ENCODE measurements around the gene DNALI1. TPM values are rescaled to one million over a fixed set of nuclear protein-coding genes. Genes with fewer than 3 reads are reported as not detected.

Gene DNALI1
- total RNA-seq, 3 donors from 2014 or later = 4.6 to 29.4 (median 20.6) TPM

DNA sequence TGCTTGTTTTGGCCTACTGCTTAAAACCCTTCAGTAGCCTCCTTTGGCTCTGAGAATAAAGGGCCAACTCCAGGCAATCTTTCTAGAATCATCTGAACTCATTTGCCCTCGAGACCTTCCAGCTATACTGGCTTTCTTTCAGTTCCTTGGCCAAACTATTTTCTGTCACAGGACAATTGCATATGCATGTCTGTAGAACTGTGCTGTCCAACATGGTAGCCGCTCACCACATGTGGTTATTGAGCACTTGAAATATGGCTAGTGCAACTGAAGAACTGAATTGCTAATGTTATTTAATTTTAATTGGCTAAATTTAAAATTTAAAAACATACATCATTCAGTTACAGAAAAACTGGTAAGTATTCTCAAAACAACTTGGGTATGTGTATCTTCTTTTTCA is 53.3 kb downstream of the DNALI1 start:
- Histone ChIP-seq H3K4me3 (no peak overlapping the region), H3K27ac (no peak overlapping the region), H3K27me3 (no peaks in the 10 kb centered on the region), H3K36me3 (no peaks in the 10 kb centered on the region), H3K4me1 (no peaks in the 10 kb centered on the region), H3K9me3 (no peaks in the 10 kb centered on the region)
- no peak for DNase-seq (ENCODE audit: low spot score in 2 of 2)
- TF ChIP-seq POLR2AphosphoS5 (IDR thresholded peaks at IDR 0.05) (no peak), POLR2A (IDR thresholded peaks at IDR 0.05) (no peak)
- TF ChIP-seq, protein P1, sequence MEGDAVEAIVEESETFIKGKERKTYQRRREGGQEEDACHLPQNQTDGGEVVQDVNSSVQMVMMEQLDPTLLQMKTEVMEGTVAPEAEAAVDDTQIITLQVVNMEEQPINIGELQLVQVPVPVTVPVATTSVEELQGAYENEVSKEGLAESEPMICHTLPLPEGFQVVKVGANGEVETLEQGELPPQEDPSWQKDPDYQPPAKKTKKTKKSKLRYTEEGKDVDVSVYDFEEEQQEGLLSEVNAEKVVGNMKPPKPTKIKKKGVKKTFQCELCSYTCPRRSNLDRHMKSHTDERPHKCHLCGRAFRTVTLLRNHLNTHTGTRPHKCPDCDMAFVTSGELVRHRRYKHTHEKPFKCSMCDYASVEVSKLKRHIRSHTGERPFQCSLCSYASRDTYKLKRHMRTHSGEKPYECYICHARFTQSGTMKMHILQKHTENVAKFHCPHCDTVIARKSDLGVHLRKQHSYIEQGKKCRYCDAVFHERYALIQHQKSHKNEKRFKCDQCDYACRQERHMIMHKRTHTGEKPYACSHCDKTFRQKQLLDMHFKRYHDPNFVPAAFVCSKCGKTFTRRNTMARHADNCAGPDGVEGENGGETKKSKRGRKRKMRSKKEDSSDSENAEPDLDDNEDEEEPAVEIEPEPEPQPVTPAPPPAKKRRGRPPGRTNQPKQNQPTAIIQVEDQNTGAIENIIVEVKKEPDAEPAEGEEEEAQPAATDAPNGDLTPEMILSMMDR (IDR thresholded peaks at IDR 0.05) = no peak
- intact Hi-C loops (cut with DNase I; ENCODE audit: low total_unique reads) = no loop called here

DNA sequence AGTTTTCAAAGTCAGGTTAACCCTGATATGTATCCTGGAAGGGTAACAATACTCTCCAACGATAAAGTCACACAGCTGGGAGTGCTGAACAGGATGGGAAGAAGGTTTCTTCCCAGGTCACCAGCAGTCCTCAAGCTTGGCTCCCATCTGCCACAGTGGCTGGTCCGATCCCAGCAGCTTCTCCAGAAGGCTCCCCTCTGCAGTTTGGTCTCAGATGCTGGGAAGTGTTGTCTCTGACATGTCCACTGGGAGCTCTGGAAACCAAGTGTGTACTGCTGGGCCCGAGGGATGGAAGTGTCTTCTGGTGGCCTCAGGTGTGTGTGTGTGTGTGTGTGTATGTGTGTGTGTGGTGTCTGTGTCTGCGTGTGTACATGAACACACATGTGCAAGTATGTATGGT is 55.4 kb downstream of the DNALI1 start:
- TF ChIP-seq POLR2A (IDR thresholded peaks at IDR 0.05) = no peak
- TF ChIP-seq, protein P1 (IDR thresholded peaks at IDR 0.05) = no peak
- no peak for TF ChIP-seq POLR2AphosphoS5 (IDR thresholded peaks at IDR 0.05)
- DNase-seq (ENCODE audit: low spot score in 2 of 2) = no peak
- intact Hi-C loops (cut with DNase I; ENCODE audit: low total_unique reads) = no loop called here
- Histone ChIP-seq H3K4me3 (no peak overlapping the region), H3K4me1 (no peaks in the 10 kb centered on the region), H3K9me3 (no peaks in the 10 kb centered on the region), H3K27me3 (peaks cover 0 to 8% of the 10 kb centered on the region in 2 donors), H3K27ac (no peak overlapping the region), H3K36me3 (no peaks in the 10 kb centered on the region)

DNA sequence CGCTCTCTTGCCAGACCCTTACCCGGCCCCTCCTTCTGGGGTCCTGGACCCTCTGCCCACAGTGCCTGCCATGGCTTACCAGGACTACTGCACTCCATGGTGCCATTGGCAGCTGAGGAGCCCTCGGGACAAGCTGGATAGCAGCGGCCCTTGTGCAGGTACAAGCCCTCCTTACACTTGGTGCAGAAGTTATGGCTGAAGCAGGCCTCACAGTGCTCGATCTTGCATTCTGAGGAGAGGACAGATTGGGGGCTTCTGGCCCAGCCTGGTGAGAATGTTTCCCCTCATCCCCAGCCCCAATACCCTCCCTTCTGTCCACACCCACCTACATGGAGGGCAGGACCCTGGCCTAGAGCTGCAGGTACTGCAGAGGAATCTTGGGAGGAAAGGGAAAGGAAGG is 57.4 kb downstream of the DNALI1 start:
- no peak for DNase-seq (ENCODE audit: low spot score in 2 of 2)
- no peak overlapping the region for H3K4me3 ChIP-seq
- no peak overlapping the region for H3K27ac ChIP-seq
- H3K36me3 ChIP-seq = no peaks in the 10 kb centered on the region
- H3K9me3 ChIP-seq = no peaks in the 10 kb centered on the region
- H3K27me3 ChIP-seq = peaks cover 0 to 8% of the 10 kb centered on the region in 2 donors
- intact Hi-C loops (cut with DNase I; ENCODE audit: low total_unique reads) = no loop called here
- TF ChIP-seq POLR2A (IDR thresholded peaks at IDR 0.05) = no peak
- no peak for TF ChIP-seq POLR2AphosphoS5 (IDR thresholded peaks at IDR 0.05)
- TF ChIP-seq, protein P1 (IDR thresholded peaks at IDR 0.05) = no peak
- H3K4me1 ChIP-seq = no peaks in the 10 kb centered on the region

DNA sequence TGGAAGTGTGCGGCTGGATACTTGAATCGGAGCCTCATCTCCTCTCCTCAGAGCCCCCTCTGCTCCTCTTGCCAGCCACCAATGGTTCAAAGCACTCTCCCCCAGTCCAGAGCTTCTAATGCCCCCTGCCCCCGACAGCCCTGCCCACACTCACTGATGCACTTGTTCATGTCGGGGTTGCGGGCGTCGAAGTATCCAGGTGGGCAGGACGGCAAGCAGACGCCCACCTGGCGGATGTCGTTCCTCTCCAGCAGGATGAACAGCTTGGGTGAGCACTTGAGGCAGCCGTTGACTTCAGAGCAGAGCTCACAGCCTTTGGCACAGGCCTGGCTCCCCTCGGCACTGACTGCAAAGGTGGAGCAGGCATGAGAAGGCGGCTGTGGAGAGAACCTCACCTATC is 59.6 kb downstream of the DNALI1 start:
- DNase-seq (ENCODE audit: low spot score in 2 of 2) = no peak
- intact Hi-C loops (cut with DNase I; ENCODE audit: low total_unique reads) = no loop called here
- H3K4me3 ChIP-seq = no peak overlapping the region
- H3K4me1 ChIP-seq = no peaks in the 10 kb centered on the region
- no peak for TF ChIP-seq POLR2AphosphoS5 (IDR thresholded peaks at IDR 0.05)
- TF ChIP-seq POLR2A (IDR thresholded peaks at IDR 0.05) = no peak
- TF ChIP-seq, protein P1 (IDR thresholded peaks at IDR 0.05) = no peak
- H3K9me3 ChIP-seq = no peaks in the 10 kb centered on the region
- no peaks in the 10 kb centered on the region for H3K36me3 ChIP-seq
- H3K27ac ChIP-seq = no peak overlapping the region
- peaks cover 0 to 8% of the 10 kb centered on the region in 2 donors for H3K27me3 ChIP-seq

Other genes starting within 250 kb of the DNALI1 start
- gene ZC3H12A, start 82.4 kb upstream of the DNALI1 start, total RNA-seq = 10 to 100 TPM in 2 of 3 donors, 1 to 10 TPM in 1; 5.8 to 82.8 (median 76.7) TPM
- 100 to 1,000 TPM in 1 of 3 donors, 10 to 100 TPM in 2; 78.2 to 140 (median 87.2) TPM for gene MEAF6, start 42.2 kb upstream of the DNALI1 start, total RNA-seq
- gene SNIP1, start 2.6 kb upstream of the DNALI1 start, total RNA-seq = 10 to 100 TPM; 11.4 to 22.7 (median 14.7) TPM
- 10 to 100 TPM; 36.8 to 71.8 (median 63.1) TPM for gene GNL2, start 39.0 kb downstream of the DNALI1 start, total RNA-seq
- 10 to 100 TPM in 1 of 3 donors, 1 to 10 TPM in 2; 6.9 to 13.0 (median 8.9) TPM for gene RSPO1, start 78.0 kb downstream of the DNALI1 start, total RNA-seq
- 1 to 10 TPM in 2 of 3 donors, under 1 TPM in 1; 0.15 to 1.4 (median 1.3) TPM for gene CDCA8, start 135.6 kb downstream of the DNALI1 start, total RNA-seq
- gene EPHA10, start 208.2 kb downstream of the DNALI1 start, total RNA-seq = 1 to 10 TPM in 1 of 3 donors, under 1 TPM in 1, not detected in 1; 0.73 to 2.6 TPM
- gene MANEAL, start 236.9 kb downstream of the DNALI1 start, total RNA-seq = 1 to 10 TPM in 2 of 3 donors, under 1 TPM in 1; 0.64 to 3.7 (median 2.9) TPM